Transverse colon (tissue), 4 donors: ENCODE data around the gene TSACC.

ENCODE experiments used
- CTCF ChIP-seq, 5 experiments: fragments of 200-600 bp in 3 of 5; fragments of 450-650 bp in 2 of 5; sonication (generic) in 3 of 5; IDR thresholded peaks; 1 replicate in 2 of 5; 2 replicates in 3 of 5; pipeline ENCODE4 v1.5.1; 2016 to 2017; ENCODE audit warnings: antibody characterized with exemption in 5 of 5, inconsistent platforms in 3 of 5, mild to moderate bottlenecking in 2 of 5, moderate library complexity in 1 of 5
- POLR2A ChIP-seq: fragments of 450-650 bp; IDR thresholded peaks from one replicate; pipeline ENCODE4 v1.6.1; 2016; ENCODE audit warnings: antibody characterized with exemption, mild to moderate bottlenecking, moderate library complexity
- POLR2AphosphoS5 ChIP-seq, 3 donors: sonication (generic); formaldehyde crosslinking; IDR thresholded peaks; one replicate each; pipeline ENCODE4 v1.6.1; 2016; ENCODE audit warnings: antibody characterized with exemption in 3 of 3

GRCh38 chr1:156289857-156290256, 48.5 kb upstream of the TSACC start:
- TF ChIP-seq CTCF (IDR thresholded peaks at IDR 0.05) (no peak), POLR2A (no peak), POLR2AphosphoS5 (IDR thresholded peaks at IDR 0.05) (no peak)
